Measurements from ENCODE around the gene SLC25A13.
"Not testable (repeated sequence)": the region's sequence is repeated elsewhere in the genome, so short reads cannot be mapped to it uniquely, and the experiment has no call there.

The SLC25A13 gene

DNA sequence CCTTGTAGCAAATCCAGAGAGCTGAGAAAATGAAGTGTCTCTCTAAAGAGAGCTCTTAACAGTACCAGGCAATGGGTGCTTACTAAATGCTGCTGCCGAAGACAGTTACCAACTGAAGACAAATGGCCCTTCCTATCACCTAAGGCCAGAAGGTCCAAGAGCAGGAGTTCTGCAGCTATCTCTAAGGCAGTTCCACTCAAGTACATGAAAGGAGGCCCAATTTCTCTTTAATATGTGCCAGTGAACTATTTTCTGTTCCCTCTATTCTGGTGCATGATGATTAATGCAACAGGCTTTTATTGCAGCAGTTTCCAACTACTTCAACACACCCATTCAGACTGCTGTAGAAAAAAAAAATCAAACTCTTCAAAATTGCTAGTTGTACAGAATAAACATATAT lies 122.5 kb downstream of the SLC25A13 start:
- no peak for DNase-seq

DNA sequence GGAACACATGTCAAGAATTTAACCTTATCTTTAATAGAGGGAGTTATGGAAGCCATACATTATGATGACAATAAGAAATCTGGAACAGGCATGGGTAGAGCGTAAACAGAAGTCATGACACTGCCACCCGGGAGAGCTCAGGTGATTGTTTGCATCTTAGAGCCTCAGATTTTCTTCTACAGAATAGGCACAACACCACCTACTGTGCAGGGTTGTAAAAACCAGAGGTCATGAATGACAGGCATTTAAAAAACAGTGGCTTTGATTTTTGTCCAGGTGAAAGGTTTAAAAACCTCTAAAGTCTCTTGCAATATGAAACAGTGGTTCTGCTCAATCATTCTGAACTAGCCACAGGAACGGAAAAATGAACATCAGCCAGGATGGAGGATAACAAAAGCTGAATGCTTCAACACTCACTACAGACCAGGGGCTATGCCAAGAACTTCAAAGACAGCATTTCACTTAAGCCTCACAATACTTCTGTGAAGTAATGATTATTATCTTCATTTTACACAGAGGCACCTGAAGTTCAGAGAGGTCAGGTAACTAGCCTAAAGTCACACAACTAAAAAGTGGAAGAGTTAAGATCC lies 123.8 kb downstream of the SLC25A13 start:
- no peak for DNase-seq

GRCh38 chr7:96196676-96197075 lies 125.2 kb downstream of the SLC25A13 start:
- DNase-seq: no peak

DNA sequence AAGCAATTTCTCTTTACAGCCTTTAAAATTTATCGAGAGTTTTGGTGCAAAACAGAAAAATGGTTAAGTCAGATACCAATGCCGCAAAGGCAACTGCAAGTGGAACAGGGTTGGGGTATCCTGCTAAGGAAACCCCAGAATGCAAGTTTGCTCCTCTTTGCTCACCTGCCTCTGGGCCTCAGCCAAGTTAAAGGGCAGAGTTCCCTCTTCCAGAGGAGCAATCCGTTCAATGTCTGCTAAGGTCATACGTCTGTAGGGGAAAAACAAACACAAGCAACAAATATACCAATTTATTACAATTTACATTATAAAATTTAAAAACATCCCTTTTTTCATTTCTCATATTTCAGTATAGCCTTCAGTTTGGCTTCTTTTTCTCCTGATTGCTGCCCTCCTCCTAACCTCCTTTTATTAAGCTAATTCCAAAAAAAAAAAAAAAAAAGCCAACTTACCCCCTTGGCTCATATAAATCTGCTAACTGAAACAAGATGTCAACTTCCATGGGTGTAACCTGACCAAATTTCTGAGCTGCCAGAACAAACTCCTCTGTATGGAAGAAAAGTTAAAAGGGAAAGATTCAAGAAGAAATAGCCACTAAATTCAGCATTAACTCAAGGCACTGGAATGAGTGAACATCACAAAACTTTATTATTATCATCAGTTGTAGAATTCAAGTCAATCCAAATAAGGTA lies 132.6 kb downstream of the SLC25A13 start:
- no peak for DNase-seq

GRCh38 chr7:96188591-96188991 lies 133.3 kb downstream of the SLC25A13 start:
- DNase-seq: no peak

DNA sequence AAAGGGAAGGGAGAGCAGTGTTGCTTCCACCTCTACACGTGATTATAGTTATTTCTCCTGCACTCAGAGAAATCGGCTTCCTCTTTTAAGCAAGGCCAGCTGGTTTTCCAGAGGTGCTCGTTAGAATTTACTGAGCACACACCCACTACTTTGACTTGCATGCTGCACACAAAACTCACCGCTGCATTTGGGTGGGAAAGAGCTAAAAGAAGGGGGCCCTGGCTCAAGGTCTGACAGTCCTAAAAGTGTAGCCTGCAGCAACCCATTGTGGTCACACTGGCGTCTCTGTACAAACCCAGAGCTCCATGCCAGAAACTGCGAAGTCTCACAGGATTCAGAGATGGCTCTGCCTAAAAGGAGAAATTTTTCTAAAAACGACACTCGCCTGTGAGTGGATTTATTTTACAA lies 133.7 kb downstream of the SLC25A13 start:
- no peak for DNase-seq

DNA sequence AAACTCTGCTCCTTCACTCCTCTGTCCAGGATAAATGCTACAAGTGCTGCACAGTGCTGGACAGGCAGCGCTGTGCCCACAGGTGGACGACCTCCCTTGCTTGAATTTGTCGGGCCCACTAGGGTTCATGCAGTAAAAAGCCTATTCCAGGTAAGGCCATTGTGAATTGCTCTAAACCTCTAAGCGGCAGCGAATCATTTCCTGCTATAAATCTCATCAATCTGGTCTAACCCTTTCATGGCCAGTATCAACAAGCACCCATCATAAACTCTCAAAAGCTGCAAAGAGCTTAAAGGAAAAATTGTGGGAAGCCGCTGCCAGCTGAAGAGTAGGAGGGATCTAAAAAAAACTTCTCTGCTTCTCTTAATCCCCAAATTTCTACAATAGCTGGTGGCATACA lies 134.2 kb downstream of the SLC25A13 start:
- no peak for DNase-seq

DNA sequence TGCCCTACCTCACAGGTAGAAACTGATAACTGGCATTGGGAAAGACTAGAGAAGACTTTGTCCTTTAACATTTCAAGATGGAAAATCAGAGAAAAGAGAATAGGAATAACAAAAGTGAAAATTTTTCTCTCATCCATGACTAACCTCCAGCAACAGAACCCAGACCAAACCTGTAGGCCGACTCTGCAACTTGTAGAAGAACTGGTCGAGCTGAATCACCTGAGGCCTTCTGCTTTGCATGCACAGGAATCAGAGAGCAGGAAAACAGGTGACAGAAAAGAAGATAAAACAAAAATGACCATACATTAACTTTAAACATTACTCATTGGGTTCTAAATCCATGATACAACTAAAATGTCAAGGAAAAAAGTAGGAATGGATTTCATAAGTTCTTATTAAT lies 137.1 kb downstream of the SLC25A13 start:
- DNase-seq: no peak

DNA sequence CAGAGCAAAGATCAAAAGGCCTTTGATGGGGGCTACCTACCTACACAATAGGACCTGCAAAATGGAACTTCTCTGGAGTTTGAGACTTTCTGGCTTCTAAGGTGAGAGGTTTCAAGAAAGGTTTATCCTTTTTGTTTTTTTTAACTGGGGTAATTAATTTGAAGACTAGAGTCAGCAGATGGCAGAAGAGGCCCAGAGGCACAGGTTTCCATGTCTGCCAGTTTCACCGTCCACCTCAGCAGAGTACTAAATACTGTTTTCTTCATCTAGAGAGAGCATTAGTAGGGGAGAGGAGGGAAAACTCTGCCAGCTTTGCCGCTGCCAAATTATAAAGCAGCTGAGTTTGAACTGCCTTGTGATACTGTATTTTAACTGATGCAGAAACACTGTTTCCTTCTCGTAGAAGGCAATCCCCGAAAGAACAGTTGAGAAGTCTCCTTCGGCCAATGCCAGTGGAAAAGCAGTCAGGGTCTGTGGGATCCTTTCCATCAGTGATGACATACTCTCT lies 138.7 kb downstream of the SLC25A13 start:
- no peak for DNase-seq

DNA sequence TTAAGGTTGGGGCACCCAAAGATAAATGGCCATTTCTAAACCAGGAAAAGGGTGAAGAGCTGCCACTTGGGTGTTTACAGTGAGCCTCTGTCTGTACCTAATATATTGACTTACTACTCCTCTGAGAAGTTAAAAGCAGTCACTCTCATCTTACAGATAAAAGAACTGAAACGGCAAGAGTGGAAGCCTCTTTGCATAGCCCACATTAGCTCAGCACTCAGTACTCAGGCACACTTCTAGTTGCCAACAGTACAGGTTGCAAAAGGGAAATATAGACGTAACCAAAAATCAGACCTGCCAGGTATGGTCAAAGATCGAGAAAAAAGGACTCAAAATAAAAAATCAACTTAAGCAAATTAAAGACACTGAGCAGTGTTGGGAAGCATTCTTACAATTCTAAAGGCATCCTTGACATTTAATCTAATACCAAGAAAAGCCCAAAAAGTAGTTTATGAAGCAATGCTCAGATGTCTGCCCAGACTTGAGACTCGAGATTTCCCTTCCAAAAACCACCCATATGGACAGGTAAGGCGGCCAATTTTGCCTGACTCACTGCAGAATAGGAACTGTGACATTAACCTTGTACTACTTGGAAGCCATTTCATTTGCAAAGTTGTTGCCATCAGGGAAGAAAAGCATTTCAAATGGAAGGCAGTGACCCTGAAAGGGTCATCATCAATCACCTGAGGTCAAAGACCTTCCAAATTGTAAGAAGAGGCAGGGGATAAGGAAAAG lies 139.3 kb downstream of the SLC25A13 start:
- DNase-seq: no peak

DNA sequence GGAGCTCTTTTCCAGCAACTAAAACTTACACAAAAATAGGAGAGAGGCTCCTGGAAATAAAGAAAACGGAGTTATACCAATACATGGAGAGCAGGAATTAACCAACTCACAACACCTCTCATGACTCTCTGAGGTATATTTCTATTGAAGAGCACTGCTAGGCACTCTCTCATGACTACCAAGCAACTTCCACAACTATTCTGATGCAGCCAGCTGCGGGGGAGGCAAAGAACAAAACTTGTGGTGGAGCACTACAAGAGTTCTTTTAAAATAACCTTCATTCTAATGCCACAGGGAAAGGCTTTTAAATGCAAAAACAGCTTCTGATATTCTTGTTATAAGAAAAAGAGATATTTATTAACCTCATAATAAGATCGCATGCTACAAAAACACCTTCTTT lies 140.7 kb downstream of the SLC25A13 start:
- DNase-seq: no peak

GRCh38 chr7:96179837-96180236 lies 142.1 kb downstream of the SLC25A13 start:
- no peak for DNase-seq

DNA sequence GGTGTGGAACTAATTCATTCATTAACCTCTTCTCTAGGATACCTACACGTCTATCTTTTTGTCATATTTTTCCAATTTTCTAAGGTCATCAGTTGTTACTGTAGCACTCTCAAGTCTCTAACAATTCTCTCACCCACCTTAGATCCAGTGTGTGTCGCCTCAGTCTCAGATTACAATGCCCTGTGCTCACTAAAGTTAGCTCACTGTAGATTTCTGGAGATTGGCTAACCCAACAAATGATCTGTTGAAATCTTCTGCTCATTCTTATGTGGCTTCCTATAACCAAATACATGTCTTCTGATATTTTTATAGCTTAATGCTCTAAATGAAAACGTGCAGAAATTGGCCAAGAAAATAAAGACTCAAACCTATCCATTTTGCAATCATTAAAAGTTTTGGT lies 142.6 kb downstream of the SLC25A13 start:
- no peak for DNase-seq

DNA sequence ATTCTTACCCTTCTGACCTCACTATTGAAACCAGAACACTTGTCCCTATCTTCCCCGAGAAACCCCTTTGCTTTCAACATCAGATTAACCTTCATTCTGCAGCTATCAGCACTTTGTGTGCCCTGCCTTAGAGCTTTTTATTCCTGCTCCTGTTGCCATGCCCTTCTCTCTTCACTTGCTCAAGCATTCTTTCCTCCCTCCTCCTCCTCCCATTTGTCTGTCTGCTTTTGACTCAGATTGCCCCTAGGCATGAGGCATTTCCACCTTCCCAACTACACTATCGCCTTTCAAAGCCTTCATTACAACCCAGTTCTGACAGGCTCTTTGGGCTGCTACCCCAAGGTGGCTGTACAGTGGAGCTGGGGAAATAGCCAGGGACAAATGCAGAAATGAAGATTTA lies 143.3 kb downstream of the SLC25A13 start:
- DNase-seq: no peak

GRCh38 chr7:96177353-96177752 lies 144.5 kb downstream of the SLC25A13 start:
- DNase-seq: no peak

DNA sequence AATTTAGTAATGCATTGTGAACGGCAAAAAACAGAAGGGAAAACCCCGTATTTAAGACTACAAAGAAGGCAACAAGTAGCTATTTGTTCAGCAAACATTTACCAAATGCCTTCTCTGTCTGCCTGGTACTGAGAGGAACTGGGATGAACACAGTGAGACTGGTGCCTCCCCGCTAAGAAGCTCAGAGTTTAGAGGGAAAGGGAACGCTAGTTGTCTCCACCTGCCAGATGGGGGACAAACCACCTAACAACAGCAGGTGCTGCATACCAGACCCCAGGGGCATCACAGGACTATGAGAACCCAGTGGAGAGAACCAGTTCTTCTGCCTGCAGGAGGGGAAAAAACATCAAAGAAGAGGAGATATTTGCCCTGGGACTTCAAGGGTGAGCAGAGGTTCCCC lies 147.1 kb downstream of the SLC25A13 start:
- no peak for DNase-seq

DNA sequence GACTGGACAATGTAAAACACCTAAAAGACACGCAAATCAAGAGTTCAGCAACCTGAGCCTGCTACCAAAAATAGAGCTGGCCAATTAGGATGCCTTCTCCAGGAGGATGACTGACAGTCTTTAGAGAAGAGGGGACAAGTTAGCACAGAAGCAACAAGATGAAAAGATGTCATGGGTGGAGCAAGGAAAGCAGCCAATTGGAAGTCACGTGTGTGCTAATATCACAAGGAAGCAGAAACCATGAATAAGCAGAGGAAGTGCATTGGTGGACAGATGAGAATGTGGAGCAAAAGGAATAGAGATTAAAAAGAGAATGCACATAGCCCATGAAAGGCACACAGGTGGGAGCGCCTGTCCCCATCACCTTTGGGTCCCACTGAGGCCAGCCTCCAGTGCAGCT lies 148.1 kb downstream of the SLC25A13 start:
- no peak for DNase-seq

DNA sequence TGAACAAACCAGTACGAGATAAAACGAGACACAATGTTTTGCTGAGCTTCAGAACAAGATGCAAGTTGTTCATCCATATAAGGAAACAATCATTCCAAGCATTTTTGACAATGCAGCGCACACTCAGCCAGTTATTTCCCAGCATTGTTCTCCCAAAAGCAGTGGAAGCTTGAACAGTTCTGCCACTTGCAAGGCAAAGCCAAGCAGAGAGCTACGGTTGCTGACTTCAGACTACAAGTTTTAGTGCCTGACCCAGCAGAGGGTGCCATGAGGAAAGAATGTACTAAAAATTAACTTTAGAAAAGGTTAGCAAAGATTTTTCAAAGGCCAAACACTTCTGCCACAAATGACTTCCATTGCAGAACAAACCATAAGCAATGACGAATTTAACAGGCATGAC lies 152.5 kb downstream of the SLC25A13 start:
- DNase-seq: no peak

DNA sequence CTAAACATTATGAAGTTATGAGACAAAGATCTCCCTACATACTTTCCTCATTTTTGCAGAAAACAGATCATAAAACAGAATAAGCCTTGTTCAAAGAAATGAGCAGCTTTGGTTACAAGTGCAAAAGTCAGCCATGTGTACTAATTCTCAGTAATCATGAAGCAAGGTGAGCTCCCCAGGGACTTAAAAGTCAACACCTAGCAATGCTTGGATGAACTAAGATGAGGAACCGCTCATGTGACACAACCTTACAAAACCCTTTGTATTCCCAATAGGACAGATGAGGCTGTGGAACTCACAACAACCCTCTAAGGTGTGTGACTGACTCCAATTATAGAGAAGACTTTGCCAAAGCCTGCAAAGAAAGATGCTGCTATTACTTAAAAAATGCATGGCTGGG lies 154.5 kb downstream of the SLC25A13 start:
- DNase-seq: no peak

DNA sequence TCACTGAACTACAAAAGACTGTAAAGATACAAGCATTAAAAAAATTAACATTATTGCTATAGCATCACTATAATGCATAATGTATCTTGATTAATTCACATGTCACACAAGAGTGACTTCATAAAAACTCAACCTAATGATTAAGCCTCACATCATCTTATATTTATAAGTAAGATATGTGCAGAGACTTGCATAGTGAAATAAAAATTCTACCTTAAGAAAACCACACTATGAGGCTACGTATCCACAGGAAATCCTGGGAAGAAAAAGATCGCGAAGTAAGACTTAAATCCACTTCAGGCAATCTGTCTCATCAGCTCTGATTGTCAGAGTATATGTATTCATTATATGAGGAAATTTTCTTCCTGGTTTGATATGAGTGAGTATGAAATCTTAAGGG lies 160.0 kb downstream of the SLC25A13 start:
- no peak for DNase-seq

- DNase-seq: no peak
Measured at GRCh38 chr7:96157856-96158255, 164.0 kb downstream of the SLC25A13 start.

- DNase-seq: not testable (repeated sequence)
Measured at GRCh38 chr7:96154506-96154905, 167.4 kb downstream of the SLC25A13 start.

- DNase-seq: no peak
Measured at GRCh38 chr7:96152706-96153105, 169.2 kb downstream of the SLC25A13 start.

GRCh38 chr7:96151889-96152288 lies 170.0 kb downstream of the SLC25A13 start:
- DNase-seq: no peak

Data from stimulated activated CD4-positive, alpha-beta T cell treated with anti-CD3 and anti-CD28 coated beads, Interleukin-4, amount 100 ng/mL, for 4 hours (primary cell).